AG04449 (cell line): Measurements from ENCODE around the gene PARP15.

Experiments
- CTCF ChIA-PET: fragments of 350-600 bp; formaldehyde crosslinking; extraction: SDS; loops from one replicate; lab custom pipeline; 2021; ENCODE audit warnings: antibody characterized with exemption; lab: Yijun Ruan, JAX
- POLR2A ChIA-PET: fragments of 400-600, 350-600 bp; formaldehyde crosslinking; extraction: SDS; loops from one replicate; lab custom pipeline; 2020; ENCODE audit warnings: antibody characterized with exemption, inconsistent platforms; lab: Yijun Ruan, JAX
- DNase-seq: peaks from one replicate; pipeline ENCODE4 v3.0.0-alpha.2; 2010; ENCODE audit warnings: low read depth, low spot score
- H3K4me3 ChIP-seq: 2 replicates; pipeline ENCODE4 v1.5.1; 2011; ENCODE audit warnings: low read depth, mild to moderate bottlenecking, control low read depth, low read length
- CTCF ChIP-seq: IDR thresholded peaks from one replicate; pipeline ENCODE4 v1.5.1; 2011; ENCODE audit warnings: mild to moderate bottlenecking, moderate library complexity, low read length, control low read depth, inconsistent platforms; ENCODE audit not compliant: insufficient read depth; ENCODE audit errors: missing control alignments

The PARP15 gene

GRCh38 chr3:122679085-122679881, 101.8 kb downstream of the PARP15 start:
- CTCF ChIA-PET: interaction anchor here (0.6 to 6.6 kb wide), 58 partner anchors 8 to 1133 kb away, joined by 3 to 181 read pairs (median 4); partner anchors contain the start of genes DTX3L, FAM162A, KPNA1 and MIX23
- DNase-seq: peak; percentile 14

GRCh38 chr3:122679882-122680474, 102.5 kb downstream of the PARP15 start:
- ChIA-PET CTCF (interaction anchor here (0.6 to 6.6 kb wide), 46 partner anchors 8 to 1134 kb away, joined by 3 to 181 read pairs (median 4); partner anchors contain the start of genes DTX3L, FAM162A, KPNA1 and MIX23), POLR2A (interaction anchor here (0.6 to 1.6 kb wide), 3 partner anchors 116 to 296 kb away, joined by 4 to 6 read pairs (median 5); partner anchors contain the start of genes DTX3L, FAM162A and PARP9)
- peak overlapping the region; percentile 75 for H3K4me3 ChIP-seq
- no peak for DNase-seq
- TF ChIP-seq CTCF: no peak

More at GRCh38 chr3:122679085-122679881, 101.8 kb downstream of the PARP15 start:
- H3K4me3 ChIP-seq: peak overlapping the region; percentile 38
- POLR2A ChIA-PET: interaction anchor here (0.6 to 1.6 kb wide), 5 partner anchors 115 to 295 kb away, joined by 3 to 6 read pairs (median 4); partner anchors contain the start of genes DTX3L, FAM162A and PARP9
- TF ChIP-seq CTCF: peak; percentile 78

GRCh38 chr3:122680475-122681283, 103.2 kb downstream of the PARP15 start, which contains the start of gene PARP14:
Gene PARP14 (plus strand): TSS chr3:122680839. CDS start chr3:122680884, 45 bp downstream.
- H3K4me3 ChIP-seq: peak within 1 kb of the TSS; percentile 75
- ChIA-PET CTCF (interaction anchor here (0.8 to 6.6 kb wide), 12 partner anchors 7 to 298 kb away, joined by 3 to 181 read pairs (median 9); partner anchors contain the start of genes DTX3L, KPNA1, MIX23 and PARP9), POLR2A (interaction anchor here (1.6 kb wide), 1 partner anchor 116 kb away, joined by 6 read pairs; the partner anchor contains the start of genes DTX3L and PARP9)
- TF ChIP-seq CTCF: no peak
- no peak for DNase-seq

- CTCF ChIA-PET: interaction anchor here (0.9 to 6.6 kb wide), 5 partner anchors 10 to 290 kb away, joined by 3 to 76 read pairs (median 5); partner anchors contain the start of gene KPNA1
- POLR2A ChIA-PET: interaction anchor here (1.6 kb wide), 1 partner anchor 117 kb away, joined by 6 read pairs; the partner anchor contains the start of genes DTX3L and PARP9
These were observed 104.0 kb downstream of the PARP15 start for GRCh38 chr3:122681284-122681973.

More at GRCh38 chr3:122681284-122681973, 104.0 kb downstream of the PARP15 start:
- DNase-seq: no peak
- TF ChIP-seq CTCF: no peak
- peak overlapping the region; percentile 75 for H3K4me3 ChIP-seq
